GM19468 (cell line): ENCODE data around the gene NOP14.
"Not testable (repeated sequence)": the region's sequence is repeated elsewhere in the genome, so short reads cannot be mapped to it uniquely, and the experiment has no call there.

Experiments
- ATAC-seq: cut with Tn5 transposase; IDR thresholded peaks from one replicate; pipeline ENCODE4 v1.9.1; 2021; ENCODE audit warnings: mild to moderate bottlenecking, moderate library complexity, moderate number of reproducible peaks; ENCODE audit not compliant: unreplicated experiment; ENCODE audit errors: extremely low read depth

The NOP14 gene

GRCh38 chr4:2963175-2963965, at the start of gene NOP14, which contains the start of gene GRK4:
Gene NOP14, minus strand, starts transcription at chr4:2963406. Its CDS starts 87 bp downstream, at chr4:2963319.
Gene GRK4, plus strand, starts transcription at chr4:2963571. Its CDS starts 500 bp downstream, at chr4:2964071.
- ATAC-seq, result peak; percentile 98

- no peak for ATAC-seq
Observed at GRCh38 chr4:3011456-3012220, 48.4 kb upstream of the NOP14 start.

- ATAC-seq, result no peak
Observed at GRCh38 chr4:3010998-3011397, 47.8 kb upstream of the NOP14 start.

GRCh38 chr4:3010577-3010976, 47.4 kb upstream of the NOP14 start:
- ATAC-seq, result no peak

- no peak for ATAC-seq
Observed at GRCh38 chr4:3009422-3009821, 46.2 kb upstream of the NOP14 start.

- ATAC-seq, result no peak
Observed at GRCh38 chr4:3007724-3008123, 44.5 kb upstream of the NOP14 start.

GRCh38 chr4:2996415-2996814, 33.2 kb upstream of the NOP14 start:
- ATAC-seq, result no peak

GRCh38 chr4:2995546-2996265, 32.5 kb upstream of the NOP14 start:
- ATAC-seq, result no peak

GRCh38 chr4:2994917-2995316, 31.7 kb upstream of the NOP14 start:
- ATAC-seq, result no peak

GRCh38 chr4:2991243-2991642, 28.0 kb upstream of the NOP14 start:
- ATAC-seq, result no peak

GRCh38 chr4:2983715-2984114, 20.5 kb upstream of the NOP14 start:
- not testable (repeated sequence) for ATAC-seq

- ATAC-seq, result no peak
Observed at GRCh38 chr4:2982012-2982411, 18.8 kb upstream of the NOP14 start.

- ATAC-seq, result no peak
Observed at GRCh38 chr4:2981256-2981819, 18.1 kb upstream of the NOP14 start.

- no peak for ATAC-seq
Observed at GRCh38 chr4:2977211-2978088, 14.2 kb upstream of the NOP14 start.

GRCh38 chr4:2971275-2971674, 8.1 kb upstream of the NOP14 start:
- no peak for ATAC-seq

- ATAC-seq, result no peak
Observed at GRCh38 chr4:2968381-2968780, 5.2 kb upstream of the NOP14 start.

- ATAC-seq, result no peak
Observed at GRCh38 chr4:2965262-2965661, 2.1 kb upstream of the NOP14 start.

GRCh38 chr4:2964706-2965258, 1.6 kb upstream of the NOP14 start:
- no peak for ATAC-seq

- no peak for ATAC-seq
Observed at GRCh38 chr4:2963966-2964471, 813 bp upstream of the NOP14 start.
